Mesenchymal stem cell (in vitro differentiated cells and primary cell): Measurements from ENCODE around the gene IFRD2.

ENCODE experiments used
- DNase-seq: peaks from one replicate; pipeline ENCODE4 v3.0.0-alpha.2; 2013
- H2AFZ ChIP-seq: one replicate; pipeline ENCODE4 v1.6.1; 2013; ENCODE audit warnings: low read depth, mild to moderate bottlenecking, control low read depth, inconsistent platforms, low read length, moderate library complexity
- H2AK5ac ChIP-seq: 2 replicates; pipeline ENCODE4 v1.6.1; 2013; ENCODE audit warnings: low read length, moderate library complexity, mild to moderate bottlenecking, inconsistent platforms; ENCODE audit not compliant: severe bottlenecking
- H2BK120ac ChIP-seq: one replicate; pipeline ENCODE4 v1.6.1; 2013; ENCODE audit warnings: low read depth, mild to moderate bottlenecking, inconsistent platforms, low read length, moderate library complexity
- H2BK12ac ChIP-seq, 2 experiments: one replicate each; pipeline ENCODE4 v1.6.1; 2013; ENCODE audit warnings: inconsistent platforms in 2 of 2, low read length in 2 of 2, mild to moderate bottlenecking in 2 of 2, moderate library complexity in 2 of 2, control low read depth in 1 of 2
- H2BK15ac ChIP-seq: one replicate; pipeline ENCODE4 v1.6.1; 2013; ENCODE audit warnings: mild to moderate bottlenecking, low read depth, inconsistent platforms; ENCODE audit not compliant: poor library complexity, severe bottlenecking
- H2BK5ac ChIP-seq: 2 replicates; pipeline ENCODE4 v1.6.1; 2013; ENCODE audit warnings: low read depth, mild to moderate bottlenecking, low read length, control low read depth, inconsistent platforms; ENCODE audit not compliant: poor library complexity, severe bottlenecking
- H3K14ac ChIP-seq, 2 experiments: one replicate each; pipeline ENCODE4 v1.6.1; 2013; ENCODE audit warnings: inconsistent platforms in 2 of 2, low read length in 2 of 2, control low read depth in 1 of 2, mild to moderate bottlenecking in 1 of 2, moderate library complexity in 1 of 2
- H3K18ac ChIP-seq, 2 experiments: one replicate each; pipeline ENCODE4 v1.6.1; 2013; ENCODE audit warnings: inconsistent platforms in 2 of 2, low read length in 2 of 2, control low read depth in 1 of 2, low read depth in 1 of 2, mild to moderate bottlenecking in 1 of 2
- H3K23ac ChIP-seq, 2 experiments: one replicate each; pipeline ENCODE4 v1.6.1; 2013; ENCODE audit warnings: inconsistent platforms in 2 of 2, low read length in 2 of 2, mild to moderate bottlenecking in 2 of 2, moderate library complexity in 2 of 2, control low read depth in 1 of 2
- H3K27ac ChIP-seq: 2 replicates; pipeline ENCODE4 v1.5.1; 2013; ENCODE audit warnings: mild to moderate bottlenecking, moderate library complexity, low read length, control low read depth, inconsistent platforms; ENCODE audit not compliant: poor library complexity, severe bottlenecking
- H3K27me3 ChIP-seq, 2 experiments: 2 replicates each; pipeline versions ENCODE4 v1.6.1 to v1.7.0; 2013; ENCODE audit warnings: low read length in 2 of 2, mild to moderate bottlenecking in 2 of 2, moderate library complexity in 2 of 2, control low read depth in 1 of 2, inconsistent platforms in 1 of 2; ENCODE audit not compliant: control insufficient read depth in 1 of 2, insufficient read depth in 1 of 2
- H3K36me3 ChIP-seq, 2 experiments: 2 replicates each; pipeline versions ENCODE4 v1.6.1 to v1.7.0; 2013; ENCODE audit warnings: low read length in 2 of 2, control low read depth in 1 of 2, inconsistent platforms in 1 of 2, low read depth in 1 of 2, mild to moderate bottlenecking in 1 of 2; ENCODE audit not compliant: insufficient read depth in 2 of 2, control insufficient read depth in 1 of 2
- H3K4ac ChIP-seq, 2 experiments: one replicate each; pipeline ENCODE4 v1.6.1; 2013; ENCODE audit warnings: inconsistent platforms in 2 of 2, low read length in 2 of 2, mild to moderate bottlenecking in 2 of 2, moderate library complexity in 2 of 2, control low read depth in 1 of 2, low read depth in 1 of 2
- H3K4me1 ChIP-seq: 2 replicates; pipeline ENCODE4 v1.6.1; 2013; ENCODE audit warnings: low read depth, low read length, control low read depth; ENCODE audit not compliant: control insufficient read depth, insufficient read depth
- H3K4me2 ChIP-seq: 2 replicates; pipeline ENCODE4 v1.6.1; 2013; ENCODE audit warnings: low read length, mild to moderate bottlenecking, inconsistent platforms; ENCODE audit not compliant: poor library complexity, severe bottlenecking
- H3K4me3 ChIP-seq, 2 experiments: 2 replicates each; pipeline versions ENCODE4 v1.5.1 to v1.7.0; 2013; ENCODE audit warnings: low read length in 2 of 2, mild to moderate bottlenecking in 2 of 2, control low read depth in 1 of 2, low read depth in 1 of 2; ENCODE audit not compliant: insufficient read depth in 1 of 2
- H3K79me1 ChIP-seq: replicated peaks from 2 replicates; pipeline ENCODE4 v1.6.1; 2013; ENCODE audit warnings: mild to moderate bottlenecking, control low read depth, low read length, inconsistent platforms; ENCODE audit not compliant: poor library complexity, severe bottlenecking
- H3K9ac ChIP-seq: 2 replicates; pipeline ENCODE4 v1.7.0; 2013; ENCODE audit warnings: mild to moderate bottlenecking, low read length, moderate library complexity
- H3K9me3 ChIP-seq: 2 replicates; pipeline ENCODE4 v1.7.0; 2013; ENCODE audit warnings: mild to moderate bottlenecking, low read length; ENCODE audit not compliant: control insufficient read depth
- H4K8ac ChIP-seq: one replicate; pipeline ENCODE4 v1.6.1; 2013; ENCODE audit warnings: inconsistent platforms, mild to moderate bottlenecking, low read length, moderate library complexity
- H4K91ac ChIP-seq: one replicate; pipeline ENCODE4 v1.6.1; 2013; ENCODE audit warnings: mild to moderate bottlenecking, low read length, inconsistent platforms
- WGBS: methylation state at CpG from one replicate; pipeline ENCODE4 v1.1.7; 2013; ENCODE audit warnings: mixed read lengths; 5-methylcytosine and 5-hydroxymethylcytosine counted together

Gene IFRD2

DNA sequence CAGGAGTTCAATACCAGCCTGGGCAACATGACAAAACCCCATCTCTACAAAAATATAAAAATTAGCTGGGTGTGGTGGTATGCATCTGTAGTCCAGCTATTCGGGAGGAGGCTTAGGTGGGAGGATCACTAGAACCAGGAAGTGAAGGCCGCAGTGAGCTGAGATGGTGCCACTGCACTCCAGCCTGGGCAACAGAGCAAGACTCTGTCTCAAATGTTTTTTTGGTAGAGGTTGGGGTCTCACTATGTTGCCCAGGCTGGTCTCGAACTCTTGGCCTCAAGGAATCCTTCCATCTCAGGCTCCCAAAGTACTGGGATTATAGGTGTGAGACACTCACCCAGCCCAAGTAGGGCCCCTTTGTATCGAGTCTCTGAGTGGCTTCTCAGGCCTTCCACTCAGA, 1.9 kb upstream of the IFRD2 start:
- no peak overlapping the region for H2BK120ac ChIP-seq
- peaks cover 24% of the 10 kb centered on the region for H3K4me1 ChIP-seq
- no peak overlapping the region for H3K4me3 ChIP-seq
- H2BK5ac ChIP-seq = no peak overlapping the region
- H3K27ac ChIP-seq = no peak overlapping the region
- no peak overlapping the region for H3K18ac ChIP-seq
- peaks cover 27% of the 10 kb centered on the region for H3K79me1 ChIP-seq
- H3K4me2 ChIP-seq = no peak overlapping the region
- H3K9me3 ChIP-seq = no peaks in the 10 kb centered on the region
- H2BK12ac ChIP-seq = no peak overlapping the region
- no peak overlapping the region for H3K4ac ChIP-seq
- H2AFZ ChIP-seq = no peak overlapping the region
- H3K14ac ChIP-seq = no peak overlapping the region
- no peak overlapping the region for H2BK15ac ChIP-seq
- H4K91ac ChIP-seq = no peak overlapping the region
- H4K8ac ChIP-seq = no peak overlapping the region
- H3K23ac ChIP-seq = no peak overlapping the region
- H3K27me3 ChIP-seq = no peaks in the 10 kb centered on the region
- 85% methylated on average over 4 of the region's 4 CpGs for whole genome bisulfite sequencing
- H3K9ac ChIP-seq = no peak overlapping the region
- peaks cover 20 to 28% of the 10 kb centered on the region in 2 experiments for H3K36me3 ChIP-seq
- no peak for DNase-seq
- no peak overlapping the region for H2AK5ac ChIP-seq

DNA sequence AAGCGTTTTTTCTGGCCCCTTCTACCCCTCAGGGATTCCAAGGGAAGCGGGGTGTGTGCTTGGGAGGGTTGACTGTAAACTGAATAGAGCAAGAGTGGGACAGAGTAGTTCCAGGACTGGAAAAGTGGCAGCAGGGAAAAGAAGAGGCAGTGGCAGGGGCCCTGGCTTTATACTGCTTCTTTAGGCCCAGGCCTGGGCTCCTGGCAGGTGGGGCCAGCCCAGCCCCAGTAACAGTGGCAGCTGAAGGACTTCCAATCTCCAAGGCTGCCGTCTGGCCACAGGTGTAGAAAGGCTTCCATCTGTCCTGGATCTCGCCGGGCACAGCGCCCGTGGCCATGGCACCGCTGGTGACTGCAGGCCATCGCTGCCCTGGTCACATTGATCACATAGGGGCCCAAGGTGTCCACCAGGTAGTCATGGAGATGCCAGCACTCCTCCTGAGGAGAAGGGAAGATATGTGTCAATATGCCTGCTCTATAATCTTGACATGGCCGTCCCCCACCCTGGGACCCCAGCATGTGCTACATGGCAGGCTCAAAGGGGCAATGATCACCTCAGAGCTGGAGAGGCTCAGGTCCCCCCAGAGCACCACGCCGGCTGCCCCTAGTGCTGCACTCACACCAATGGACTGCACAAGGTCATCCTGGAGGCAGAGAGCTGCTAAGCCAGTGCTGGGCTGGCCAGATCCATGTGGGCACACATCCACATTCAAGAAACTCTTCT, 1.0 kb upstream of the IFRD2 start:
- no peak overlapping the region for H2BK120ac ChIP-seq
- H3K79me1 ChIP-seq = peaks cover 30% of the 10 kb centered on the region
- 90% methylated on average over 12 of the region's 12 CpGs for WGBS
- H3K14ac ChIP-seq = no peak overlapping the region
- H3K4me1 ChIP-seq = peaks cover 19% of the 10 kb centered on the region
- no peak overlapping the region for H3K4me2 ChIP-seq
- no peak overlapping the region for H2BK5ac ChIP-seq
- no peak for DNase-seq
- no peaks in the 10 kb centered on the region for H3K27me3 ChIP-seq
- H3K9me3 ChIP-seq = no peaks in the 10 kb centered on the region
- peaks cover 28 to 36% of the 10 kb centered on the region in 2 experiments for H3K36me3 ChIP-seq
- no peak overlapping the region for H4K91ac ChIP-seq
- no peak overlapping the region for H2AFZ ChIP-seq
- H2BK15ac ChIP-seq = no peak overlapping the region
- peak overlapping the region in 1 of 2 experiments; percentile 97 for H3K4me3 ChIP-seq
- H3K18ac ChIP-seq = no peak overlapping the region
- H3K9ac ChIP-seq = peak overlapping the region; percentile 88
- no peak overlapping the region for H3K23ac ChIP-seq
- peak overlapping the region; percentile 25 for H4K8ac ChIP-seq
- H2BK12ac ChIP-seq = no peak overlapping the region
- H3K4ac ChIP-seq = no peak overlapping the region
- H2AK5ac ChIP-seq = no peak overlapping the region
- no peak overlapping the region for H3K27ac ChIP-seq

DNA sequence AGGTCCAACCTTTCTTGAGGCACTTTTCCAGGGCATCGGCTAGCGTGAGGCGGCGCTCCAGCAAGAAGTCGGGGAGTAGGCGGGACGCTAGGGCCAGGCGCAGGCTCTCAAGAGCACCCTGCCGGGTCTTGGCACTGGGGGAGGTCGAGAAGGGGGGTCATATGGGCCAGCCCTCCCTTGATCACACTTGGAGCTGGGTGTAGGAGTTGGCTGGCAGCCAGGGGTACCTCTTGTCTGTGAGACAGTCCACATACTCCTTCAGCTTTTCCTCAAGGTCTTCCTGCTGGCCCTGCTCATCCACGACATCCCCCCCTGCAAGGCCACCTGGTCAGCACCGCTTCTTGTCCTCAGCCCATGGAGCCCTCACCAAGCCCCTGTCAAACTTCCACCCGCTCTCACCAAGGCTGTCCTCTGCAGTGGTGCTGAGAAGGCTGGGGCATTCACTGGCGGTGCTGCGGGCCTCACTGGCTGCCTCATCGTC, 2.0 kb downstream of the IFRD2 start:
- no peak overlapping the region for H3K4me2 ChIP-seq
- H3K14ac ChIP-seq = no peak overlapping the region
- H3K18ac ChIP-seq = no peak overlapping the region
- H2BK120ac ChIP-seq = no peak overlapping the region
- H2BK15ac ChIP-seq = no peak overlapping the region
- H4K8ac ChIP-seq = no peak overlapping the region
- no peaks in the 10 kb centered on the region for H3K9me3 ChIP-seq
- no peak overlapping the region for H3K27ac ChIP-seq
- H3K23ac ChIP-seq = no peak overlapping the region
- no peaks in the 10 kb centered on the region for H3K27me3 ChIP-seq
- H3K4me1 ChIP-seq = peaks cover 17% of the 10 kb centered on the region
- no peak overlapping the region for H2BK12ac ChIP-seq
- 98% methylated on average over 16 of the region's 16 CpGs for WGBS
- no peak for DNase-seq
- H2AFZ ChIP-seq = no peak overlapping the region
- peaks cover 45 to 48% of the 10 kb centered on the region in 2 experiments for H3K36me3 ChIP-seq
- no peak overlapping the region for H2AK5ac ChIP-seq
- no peak overlapping the region for H3K4ac ChIP-seq
- no peak overlapping the region for H3K9ac ChIP-seq
- H4K91ac ChIP-seq = no peak overlapping the region
- H3K79me1 ChIP-seq = peaks cover 25% of the 10 kb centered on the region
- no peak overlapping the region for H3K4me3 ChIP-seq
- no peak overlapping the region for H2BK5ac ChIP-seq

DNA sequence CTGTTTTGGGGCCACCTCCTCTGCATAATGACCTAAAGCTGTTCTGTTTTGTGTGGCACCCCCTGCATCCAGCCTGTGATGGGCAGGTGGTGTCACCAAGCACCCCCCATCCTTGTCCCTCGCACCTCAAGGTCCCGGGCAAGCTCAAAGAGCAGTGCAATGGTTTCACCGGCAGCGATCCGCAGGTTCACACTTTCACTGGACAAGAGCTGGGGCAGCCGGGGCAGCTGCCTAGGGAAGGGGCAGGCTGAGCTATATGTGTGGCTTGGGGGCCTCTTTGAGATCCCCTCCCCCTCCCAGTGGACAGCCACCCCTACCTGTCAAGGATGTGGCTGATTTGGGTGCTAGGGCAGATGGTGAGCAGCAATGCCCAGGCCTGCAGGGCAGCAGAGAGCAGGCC, 3.1 kb downstream of the IFRD2 start:
- WGBS = 98% methylated on average over 6 of the region's 6 CpGs
- Histone ChIP-seq H2BK5ac (no peak overlapping the region), H4K8ac (no peak overlapping the region), H3K4me3 (no peak overlapping the region), H3K23ac (no peak overlapping the region), H3K14ac (no peak overlapping the region), H3K4me1 (peaks cover 17% of the 10 kb centered on the region), H2BK12ac (no peak overlapping the region), H4K91ac (no peak overlapping the region), H3K4ac (no peak overlapping the region), H2AK5ac (no peak overlapping the region), H3K27me3 (no peaks in the 10 kb centered on the region), H3K27ac (no peak overlapping the region), H3K36me3 (peaks cover 45 to 48% of the 10 kb centered on the region in 2 experiments), H2BK15ac (no peak overlapping the region), H2AFZ (no peak overlapping the region), H3K4me2 (no peak overlapping the region), H3K9ac (no peak overlapping the region), H3K9me3 (no peaks in the 10 kb centered on the region), H3K79me1 (peaks cover 25% of the 10 kb centered on the region), H3K18ac (no peak overlapping the region), H2BK120ac (no peak overlapping the region)
- no peak for DNase-seq
